ENCODE data around the gene FER. TPM values are rescaled to one million over a fixed set of nuclear protein-coding genes. Genes with fewer than 3 reads are reported as not detected.

FER gene
- total and polyA plus RNA-seq, 10 of the 15 experiments (the other 5 are each of a cell fraction or from before 2014, with no cell fraction given) = 4.4 to 19.1 (median 9.6) TPM

GRCh38 chr5:108975697-108976096, 228.0 kb downstream of the FER start:
- in situ Hi-C loops (cut with MboI) = no loop called here
- Histone ChIP-seq H4K20me1 (ENCODE audit: control insufficient read depth, insufficient read depth) (no peaks in the 10 kb centered on the region), H3K27me3 (replicated peaks in 1 of 2; ENCODE audit: control insufficient read depth in 2 of 2, insufficient read depth in 2 of 2, low read length in 1 of 2) (no peaks in the 10 kb centered on the region), H3K79me2 (ENCODE audit: control insufficient read depth, insufficient read depth, low read length) (no peaks in the 10 kb centered on the region), H3K9me3 (replicated peaks; ENCODE audit: control insufficient read depth, insufficient read depth, low read length) (no peaks in the 10 kb centered on the region), H3K36me3 (ENCODE audit: control insufficient read depth in 2 of 2, insufficient read depth in 2 of 2, low read length in 1 of 2) (no peaks in the 10 kb centered on the region), H3K4me2 (ENCODE audit: control insufficient read depth, insufficient read depth) (no peak overlapping the region), H3K4me1 (ENCODE audit: control insufficient read depth, insufficient read depth, low read length) (no peaks in the 10 kb centered on the region), H3K9ac (ENCODE audit: control insufficient read depth, insufficient read depth, low read length) (no peak overlapping the region), H3K4me3 (no peak overlapping the region), H3K27ac (ENCODE audit: control insufficient read depth, insufficient read depth) (no peak overlapping the region), H2AFZ (ENCODE audit: control insufficient read depth, low read depth, low read length) (no peak overlapping the region)
- no peak for FAIRE-seq
- ChIA-PET SMC1A (ENCODE audit: uncharacterized antibody, unreplicated experiment) (no interaction called here), CTCF (no interaction called here), POLR2A (no interaction called here), RAD21 (ENCODE audit: unreplicated experiment) (no interaction called here)
- no peak for TF ChIP-seq FOXM1 (IDR thresholded peaks at IDR 0.05; ENCODE audit: low read depth, low read length)
- BruUV-seq (replicated peaks) = no TSS peak
- WGBS (ENCODE audit: insufficient coverage, insufficient replicate concordance, low lambda C conversion rate, missing lambda C conversion rate) = 100% methylated on average over 2 of the region's 2 CpGs
- DNase-seq (ENCODE audit: low read depth, low spot score) = no peak
- ATAC-seq = no peak
- intact Hi-C loops (cut with micrococcal nuclease; ENCODE audit: unreplicated experiment) = no loop called here

- WGBS (ENCODE audit: insufficient coverage, insufficient replicate concordance, low lambda C conversion rate, missing lambda C conversion rate) = 48% methylated on average over 4 of the region's 4 CpGs
- no peaks in the 10 kb centered on the region for H3K27me3 ChIP-seq (replicated peaks in 1 of 2; ENCODE audit: control insufficient read depth in 2 of 2, insufficient read depth in 2 of 2, low read length in 1 of 2)
- no peak overlapping the region for H3K27ac ChIP-seq (ENCODE audit: control insufficient read depth, insufficient read depth)
- CTCF ChIA-PET = interaction anchor here (0.6 kb wide), 2 partner anchors 152 to 676 kb away, joined by 4 to 6 read pairs; no protein-coding TSS in a partner anchor
- H4K20me1 ChIP-seq (ENCODE audit: control insufficient read depth, insufficient read depth) = no peaks in the 10 kb centered on the region
- DNase-seq (ENCODE audit: low read depth, low spot score) (no peak), FAIRE-seq (no peak), ATAC-seq (no peak)
- SMC1A ChIA-PET (ENCODE audit: uncharacterized antibody, unreplicated experiment) = no interaction called here
- intact Hi-C loops (cut with micrococcal nuclease; ENCODE audit: unreplicated experiment) (no loop called here), in situ Hi-C loops (cut with MboI) (no loop called here)
- H3K4me1 ChIP-seq (ENCODE audit: control insufficient read depth, insufficient read depth, low read length) = no peaks in the 10 kb centered on the region
- POLR2A ChIA-PET = no interaction called here
- no peaks in the 10 kb centered on the region; the same call in 2 of the 3 replicates for H3K9me3 ChIP-seq (replicated peaks; ENCODE audit: control insufficient read depth, insufficient read depth, low read length)
- no peak overlapping the region for H2AFZ ChIP-seq (ENCODE audit: control insufficient read depth, low read depth, low read length)
- RAD21 ChIA-PET (ENCODE audit: unreplicated experiment) = no interaction called here
- no peak overlapping the region for H3K4me2 ChIP-seq (ENCODE audit: control insufficient read depth, insufficient read depth)
- no peaks in the 10 kb centered on the region for H3K79me2 ChIP-seq (ENCODE audit: control insufficient read depth, insufficient read depth, low read length)
- H3K9ac ChIP-seq (ENCODE audit: control insufficient read depth, insufficient read depth, low read length) = no peak overlapping the region
- no peaks in the 10 kb centered on the region for H3K36me3 ChIP-seq (ENCODE audit: control insufficient read depth in 2 of 2, insufficient read depth in 2 of 2, low read length in 1 of 2)
- no TSS peak for BruUV-seq (replicated peaks)
- no peak overlapping the region for H3K4me3 ChIP-seq
- no peak for TF ChIP-seq ATF3 (IDR thresholded peaks at IDR 0.05; ENCODE audit: borderline replicate concordance, extremely low read depth, low read depth, low read length)
- no peak for TF ChIP-seq MEF2B (IDR thresholded peaks at IDR 0.05; ENCODE audit: partially characterized antibody, poor library complexity, severe bottlenecking)
- no peak for TF ChIP-seq ZNF207 (IDR thresholded peaks at IDR 0.05; ENCODE audit: borderline replicate concordance)
- no peak for TF ChIP-seq BHLHE40 (IDR thresholded peaks at IDR 0.05; ENCODE audit: borderline replicate concordance in 1 of 2, low read depth in 2 of 2, low read length in 1 of 2)
- no peak for TF ChIP-seq IKZF2 (IDR thresholded peaks at IDR 0.05)
- TF ChIP-seq SREBF1 (IDR thresholded peaks at IDR 0.05; ENCODE audit: low read length) = no peak
- no peak for TF ChIP-seq SMC3 (IDR thresholded peaks at IDR 0.05; ENCODE audit: borderline replicate concordance, low read length)
- TF ChIP-seq BCL11A (IDR thresholded peaks at IDR 0.05; ENCODE audit: low read depth, low read length) = no peak
- TF ChIP-seq MYB (IDR thresholded peaks at IDR 0.05; ENCODE audit: borderline replicate concordance, low read depth, low read length) = no peak
- TF ChIP-seq POU2F2 (IDR thresholded peaks at IDR 0.05; ENCODE audit: borderline replicate concordance, low read depth, low read length) = no peak
- TF ChIP-seq PBX3 (IDR thresholded peaks at IDR 0.05; ENCODE audit: insufficient replicate concordance, low read depth, low read length) = no peak
- TF ChIP-seq POLR2AphosphoS2 (IDR thresholded peaks at IDR 0.05; ENCODE audit: low read depth, low read length) = no peak
- no peak for TF ChIP-seq LARP7 (IDR thresholded peaks at IDR 0.05)
- TF ChIP-seq TCF7 (IDR thresholded peaks at IDR 0.05; ENCODE audit: borderline replicate concordance) = no peak
Measured at GRCh38 chr5:108983461-108984092, 235.9 kb downstream of the FER start.
